ENCODE results near the gene CEP97.

CEP97 gene

DNA sequence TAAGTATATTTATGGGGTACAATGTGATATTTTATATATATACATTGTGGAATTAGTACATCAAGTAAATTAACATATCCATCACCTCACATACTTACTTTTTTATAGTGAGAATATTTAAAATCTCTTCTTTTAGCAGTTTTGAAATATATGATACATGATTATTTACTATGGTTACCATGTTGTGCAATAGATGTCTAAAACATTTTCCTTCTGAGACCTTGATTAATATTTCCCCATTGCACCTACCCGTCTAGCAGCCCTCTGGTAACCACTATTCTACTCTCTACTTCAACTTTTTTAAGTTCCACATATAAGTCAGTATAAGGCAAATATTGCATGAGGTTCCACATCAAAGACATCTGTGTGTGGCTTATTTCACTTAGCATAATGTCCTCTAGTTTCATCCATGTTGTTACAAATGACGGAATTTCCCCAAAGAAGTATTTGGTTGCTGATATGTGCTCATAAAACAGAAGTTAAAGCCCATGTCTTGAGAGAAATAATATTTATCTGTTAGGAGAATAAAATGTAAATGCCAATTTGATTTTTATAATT is 95.3 kb downstream of the CEP97 start:
- no peak for DNase-seq

All from activated naive CD4-positive, alpha-beta T cell treated with Interleukin-2 at 50 U/mL for 16 hours (primary cell).